Lung (tissue), 12 donors: ENCODE measurements around the gene MPG. TPM values are rescaled to one million over a fixed set of nuclear protein-coding genes. Genes with fewer than 3 reads are reported as not detected.
"Not testable (repeated sequence)": the region's sequence is repeated elsewhere in the genome, so short reads cannot be mapped to it uniquely, and the experiment has no call there.

Experiments used
- ATAC-seq: fragments of 200-7000 bp; cut with Tn5 transposase; one replicate; pipeline ENCODE4 v1.9.1; 2020; ENCODE audit warnings: moderate number of reproducible peaks; ENCODE audit not compliant: insufficient read depth, low FRiP score
- DNase-seq, 3 donors: peaks; one replicate each; pipeline ENCODE4 v3.0.0-alpha.2; 2013 to 2017
- H3K27ac ChIP-seq, 2 donors: one replicate each; pipeline ENCODE4 v1.5.1; 2013; ENCODE audit warnings: mild to moderate bottlenecking in 2 of 2, moderate library complexity in 2 of 2, control low read depth in 1 of 2, inconsistent platforms in 1 of 2, low read depth in 1 of 2, low read length in 1 of 2
- H3K27me3 ChIP-seq, 3 donors: one replicate each; pipeline ENCODE4 v1.5.1; 2013; ENCODE audit warnings: low read length in 2 of 3; ENCODE audit not compliant: control insufficient read depth in 3 of 3, insufficient read depth in 3 of 3
- H3K36me3 ChIP-seq, 4 donors: one replicate each; pipeline ENCODE4 v1.5.1; 2013; ENCODE audit warnings: low read length in 4 of 4, mild to moderate bottlenecking in 1 of 4, moderate library complexity in 1 of 4; ENCODE audit not compliant: control insufficient read depth in 4 of 4, insufficient read depth in 4 of 4
- H3K4me1 ChIP-seq, 5 donors: one replicate each; pipeline ENCODE4 v1.5.1; 2013; ENCODE audit warnings: low read length in 5 of 5, mild to moderate bottlenecking in 2 of 5, moderate library complexity in 1 of 5; ENCODE audit not compliant: control insufficient read depth in 5 of 5, insufficient read depth in 5 of 5
- H3K4me3 ChIP-seq: one replicate; pipeline ENCODE4 v1.5.1; 2013; ENCODE audit warnings: mild to moderate bottlenecking, control low read depth, moderate library complexity
- H3K9ac ChIP-seq, 2 donors: one replicate each; pipeline ENCODE4 v1.5.1; 2013; ENCODE audit warnings: low read length in 2 of 2, control low read depth in 1 of 2; ENCODE audit not compliant: insufficient read depth in 1 of 2
- H3K9me3 ChIP-seq, 4 donors: one replicate each; pipeline ENCODE4 v1.5.1; 2013; ENCODE audit warnings: low read length in 3 of 4, mild to moderate bottlenecking in 1 of 4, moderate library complexity in 1 of 4; ENCODE audit not compliant: control insufficient read depth in 4 of 4, insufficient read depth in 3 of 4
- WGBS, 2 donors: extraction: QIAGEN DNeasy Blood & Tissue Kit; methylation state at CpG; one replicate each; pipeline ENCODE4 v1.1.7; 2013; 5-methylcytosine and 5-hydroxymethylcytosine counted together
- polyA plus RNA-seq, 2 donors: library from polyadenylated mRNA; stranded (reverse); fragments of 200-250 nt; gene quantifications; one replicate each; pipeline ENCODE4 v1.2.1, GENCODE V29; 2013
- total RNA-seq, 2 donors: library from RNA; depleted of rRNA in 1 of 2; stranded (reverse); fragments of >200 nt in 1 of 2; gene quantifications; one replicate each; pipeline ENCODE4 v1.2.1, GENCODE V29; 2014 to 2021
- TF ChIP-seq, protein P1 (sequence below): IDR thresholded peaks from 2 replicates; pipeline ENCODE4 v1.5.1; 2012; ENCODE audit warnings: mild to moderate bottlenecking; ENCODE audit errors: control extremely low read depth, extremely low read depth
- donor health status: control.
- donor health status: control.
- donor health status: Bipolar disorder and iron deficiency.
- donor health status: healthy.
- donor health status: DM: yes; HTN: yes; CAD: no.

MPG gene
- total and polyA plus RNA-seq, 4 donors: 61.1 to 101 (median 79.6) TPM

DNA sequence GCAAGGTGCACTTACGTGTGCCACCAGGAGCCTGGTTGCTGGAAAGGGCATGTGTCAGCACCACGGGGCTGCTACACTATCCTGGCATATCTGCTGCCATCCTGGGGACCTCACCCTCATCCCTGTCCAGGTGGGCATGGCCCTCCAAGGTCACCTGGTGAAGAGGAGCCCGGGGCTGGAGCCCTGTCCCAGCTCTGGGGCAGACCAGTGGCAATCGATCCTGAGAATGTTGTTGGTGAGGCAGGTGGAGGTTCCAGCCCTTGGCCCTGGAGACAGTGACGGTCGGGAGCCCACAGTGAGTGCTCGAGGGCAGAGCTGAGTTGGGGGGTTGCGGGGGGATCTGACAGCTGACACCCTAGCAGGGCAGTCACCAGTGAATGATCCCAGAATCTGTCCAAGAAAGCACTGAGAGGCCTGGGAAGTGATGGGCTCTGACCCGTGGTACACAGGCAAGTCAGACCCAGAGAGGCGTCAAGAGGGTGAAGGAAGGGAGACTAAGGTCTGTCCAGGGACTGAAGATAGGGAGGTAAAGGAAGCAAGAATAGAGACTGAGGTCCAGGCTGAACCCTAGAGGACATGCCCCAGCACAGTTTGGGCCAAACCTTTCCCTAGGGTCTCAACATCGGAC is 42.2 kb upstream of the MPG start:
- Histone ChIP-seq H3K36me3 (no peaks in the 10 kb centered on the region), H3K4me3 (no peak overlapping the region), H3K4me1 (peaks cover 0 to 7% (median 4%) of the 10 kb centered on the region in 5 donors), H3K27me3 (no peaks in the 10 kb centered on the region), H3K9me3 (no peaks in the 10 kb centered on the region), H3K27ac (no peak overlapping the region), H3K9ac (no peak overlapping the region)
- WGBS, 2 donors: 82 to 89% methylated on average over 11 of the region's 11 CpGs
- ATAC-seq (no peak), DNase-seq (no peak)
- TF ChIP-seq, protein P1, sequence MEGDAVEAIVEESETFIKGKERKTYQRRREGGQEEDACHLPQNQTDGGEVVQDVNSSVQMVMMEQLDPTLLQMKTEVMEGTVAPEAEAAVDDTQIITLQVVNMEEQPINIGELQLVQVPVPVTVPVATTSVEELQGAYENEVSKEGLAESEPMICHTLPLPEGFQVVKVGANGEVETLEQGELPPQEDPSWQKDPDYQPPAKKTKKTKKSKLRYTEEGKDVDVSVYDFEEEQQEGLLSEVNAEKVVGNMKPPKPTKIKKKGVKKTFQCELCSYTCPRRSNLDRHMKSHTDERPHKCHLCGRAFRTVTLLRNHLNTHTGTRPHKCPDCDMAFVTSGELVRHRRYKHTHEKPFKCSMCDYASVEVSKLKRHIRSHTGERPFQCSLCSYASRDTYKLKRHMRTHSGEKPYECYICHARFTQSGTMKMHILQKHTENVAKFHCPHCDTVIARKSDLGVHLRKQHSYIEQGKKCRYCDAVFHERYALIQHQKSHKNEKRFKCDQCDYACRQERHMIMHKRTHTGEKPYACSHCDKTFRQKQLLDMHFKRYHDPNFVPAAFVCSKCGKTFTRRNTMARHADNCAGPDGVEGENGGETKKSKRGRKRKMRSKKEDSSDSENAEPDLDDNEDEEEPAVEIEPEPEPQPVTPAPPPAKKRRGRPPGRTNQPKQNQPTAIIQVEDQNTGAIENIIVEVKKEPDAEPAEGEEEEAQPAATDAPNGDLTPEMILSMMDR: no peak

DNA sequence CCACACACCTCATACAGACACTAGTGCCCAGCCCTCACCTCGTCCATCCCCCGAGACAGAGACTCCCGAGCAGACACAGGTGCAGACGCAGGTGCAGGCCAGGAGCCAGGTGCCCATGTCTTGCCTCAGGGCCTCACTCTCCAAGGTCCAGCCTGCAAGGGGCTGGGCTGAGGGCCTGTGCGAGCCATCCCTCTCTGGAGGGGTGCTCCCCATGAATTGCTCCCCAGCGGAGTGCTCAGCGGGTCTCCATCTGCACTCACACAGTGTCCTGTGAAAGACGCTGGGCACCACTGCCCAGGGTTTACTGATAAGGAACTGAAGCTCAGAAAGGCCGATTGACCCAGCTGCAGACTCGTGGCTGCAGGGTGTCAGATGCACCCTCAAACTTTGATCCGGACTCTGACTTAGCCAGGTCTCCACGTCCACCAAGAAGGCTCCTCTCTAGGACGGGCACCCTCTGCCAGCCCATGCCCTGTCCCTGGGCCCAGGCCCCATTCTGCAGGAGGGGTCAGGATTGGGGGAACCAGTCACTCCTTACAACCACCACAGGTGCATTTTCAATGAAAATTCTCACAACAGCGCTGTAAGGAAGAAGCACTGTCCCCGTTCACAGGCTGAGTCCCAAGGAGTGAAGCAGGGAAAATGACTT is 41.6 kb upstream of the MPG start:
- no peak overlapping the region for H3K27ac ChIP-seq
- no peak for DNase-seq
- H3K9me3 ChIP-seq: no peaks in the 10 kb centered on the region
- no peaks in the 10 kb centered on the region for H3K27me3 ChIP-seq
- H3K4me3 ChIP-seq: no peak overlapping the region
- H3K4me1 ChIP-seq: peaks cover 0 to 7% (median 4%) of the 10 kb centered on the region in 5 donors
- H3K36me3 ChIP-seq: no peaks in the 10 kb centered on the region
- TF ChIP-seq, protein P1: no peak
- no peak overlapping the region for H3K9ac ChIP-seq
- ATAC-seq: no peak
- 92 to 94% methylated on average over 15 of the region's 15 CpGs for WGBS, 2 donors

DNA sequence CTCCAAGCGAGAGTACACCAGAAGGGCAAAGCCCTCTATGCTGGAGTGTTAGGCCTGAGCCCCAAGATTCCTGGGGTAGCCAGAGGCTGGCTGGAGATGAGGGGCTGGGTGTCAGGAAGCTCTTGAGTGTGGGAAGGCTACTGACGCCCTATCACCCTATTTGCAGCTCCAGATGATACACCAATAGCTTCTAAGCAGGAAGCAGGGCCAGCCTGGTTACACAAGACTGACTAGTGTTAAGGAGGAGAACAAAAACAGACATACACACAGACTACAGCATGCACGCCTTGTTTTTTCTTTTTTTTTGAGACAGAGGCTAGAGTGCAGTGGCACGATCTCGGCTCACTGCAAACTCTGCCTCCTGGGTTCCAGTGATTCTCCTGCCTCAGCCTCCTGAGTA is 40.5 kb upstream of the MPG start:
- 68 to 86% methylated on average over 5 of the region's 5 CpGs for WGBS, 2 donors
- no peak for ATAC-seq
- DNase-seq: no peak
- no peaks in the 10 kb centered on the region for H3K27me3 ChIP-seq
- peaks cover 0 to 7% (median 4%) of the 10 kb centered on the region in 5 donors for H3K4me1 ChIP-seq
- H3K4me3 ChIP-seq: no peak overlapping the region
- TF ChIP-seq, protein P1: no peak
- H3K9ac ChIP-seq: no peak overlapping the region
- H3K36me3 ChIP-seq: no peaks in the 10 kb centered on the region
- no peak overlapping the region for H3K27ac ChIP-seq
- no peaks in the 10 kb centered on the region for H3K9me3 ChIP-seq

DNA sequence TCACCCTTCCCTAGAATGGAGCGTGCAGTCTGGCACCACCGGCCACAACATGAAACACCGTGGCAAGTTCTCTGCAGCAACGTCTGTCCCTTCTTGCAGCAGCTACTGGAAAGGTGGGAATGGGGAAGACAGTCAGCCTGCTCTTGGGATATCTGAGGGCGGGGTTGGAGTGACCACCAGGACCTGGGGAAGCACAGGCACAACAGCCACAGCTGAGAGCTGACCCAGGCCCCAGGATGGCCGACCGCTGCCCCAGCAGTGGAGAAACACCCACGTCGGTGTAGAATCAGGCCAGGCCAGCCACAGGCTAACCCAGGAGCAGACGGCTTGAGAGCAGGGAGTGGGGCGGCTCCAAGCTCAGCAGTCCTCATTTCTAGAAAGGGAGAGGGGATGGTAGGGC is 39.8 kb upstream of the MPG start:
- H3K27me3 ChIP-seq, H3K36me3 ChIP-seq, H3K9me3 ChIP-seq, ATAC-seq, DNase-seq, H3K9ac ChIP-seq, H3K4me1 ChIP-seq, H3K27ac ChIP-seq, H3K4me3 ChIP-seq: not testable (repeated sequence)
- 83 to 94% methylated on average over 11 of the region's 11 CpGs for WGBS, 2 donors
